GM23338 (cell line): ENCODE measurements around the gene TMEM128.

Experiments used
- CREB1 ChIP-seq: fragments of 250-450 bp; sonication (Bioruptor Pico); IDR thresholded peaks from 2 replicates; pipeline ENCODE4 v1.5.0; 2020; ENCODE audit warnings: low read depth, mild to moderate bottlenecking, moderate library complexity
- EZH2 ChIP-seq: fragments of 200-600 bp; sonication (generic); IDR thresholded peaks from one replicate; pipeline ENCODE4 v1.8.0; 2017; ENCODE audit warnings: antibody characterized with exemption, mild to moderate bottlenecking, low read depth; ENCODE audit not compliant: unreplicated experiment
- EZH2phosphoT487 ChIP-seq: fragments of 200-600 bp; sonication (generic); IDR thresholded peaks from one replicate; pipeline ENCODE4 v1.8.1; 2018; ENCODE audit warnings: antibody characterized with exemption; ENCODE audit not compliant: unreplicated experiment
- JUNB ChIP-seq: IDR thresholded peaks from one replicate; pipeline ENCODE4 v1.6.1; 2016; ENCODE audit warnings: antibody characterized with exemption; ENCODE audit not compliant: unreplicated experiment
- NANOG ChIP-seq: IDR thresholded peaks from 2 replicates; pipeline ENCODE4 v1.6.1; 2016; ENCODE audit warnings: antibody characterized with exemption, borderline replicate concordance
- POLR2AphosphoS5 ChIP-seq: IDR thresholded peaks from 2 replicates; pipeline ENCODE4 v1.6.1; 2016; ENCODE audit warnings: antibody characterized with exemption, low read depth
- STAT1 ChIP-seq: IDR thresholded peaks from one replicate; pipeline ENCODE4 v1.6.1; 2016; ENCODE audit warnings: antibody characterized with exemption; ENCODE audit not compliant: unreplicated experiment
- ZNF331 ChIP-seq: fragments of 250-450 bp; sonication (Bioruptor Pico); IDR thresholded peaks from 2 replicates; pipeline ENCODE4 v1.5.0; 2020; ENCODE audit warnings: low read depth, mild to moderate bottlenecking, moderate library complexity
- TF ChIP-seq, protein P1 (sequence below): IDR thresholded peaks from one replicate; pipeline ENCODE4 v1.6.1; 2018; ENCODE audit warnings: antibody characterized with exemption; ENCODE audit not compliant: unreplicated experiment
- TF ChIP-seq, protein P2 (sequence below), 2 experiments: fragments of 200-600 bp in 1 of 2; sonication (generic) in 1 of 2; conservative IDR thresholded peaks; 2 replicates each; pipeline versions ENCODE4 v1.5.1 to v1.6.1; 2016 to 2017; ENCODE audit warnings: antibody characterized with exemption in 2 of 2, low read depth in 2 of 2, mild to moderate bottlenecking in 2 of 2, moderate library complexity in 1 of 2
- TF ChIP-seq, protein P3 (sequence below): IDR thresholded peaks from 2 replicates; pipeline ENCODE4 v1.6.1; 2016; ENCODE audit warnings: antibody characterized with exemption
- TF ChIP-seq, protein P4 (sequence below): fragments of 250-450 bp; sonication (Bioruptor Pico); IDR thresholded peaks from 2 replicates; pipeline ENCODE4 v1.5.0; 2020; ENCODE audit warnings: mild to moderate bottlenecking, moderate library complexity

DNA sequence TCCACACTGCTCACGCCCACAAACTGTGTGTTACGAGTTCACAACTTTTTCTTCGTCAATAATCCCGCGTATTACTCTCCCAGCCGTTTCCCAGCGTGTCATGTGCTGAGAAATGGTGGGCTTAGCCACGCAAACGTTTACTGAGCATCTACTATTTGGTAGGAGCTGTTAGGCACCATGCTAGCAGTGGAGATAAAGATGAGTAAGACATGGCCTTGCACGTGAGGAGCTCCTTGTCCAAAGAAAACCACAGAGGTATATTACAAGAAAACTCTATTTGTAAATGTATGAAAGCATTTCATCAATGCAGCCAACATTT lies 821 bp upstream of the TMEM128 start:
- TF ChIP-seq, protein P1, sequence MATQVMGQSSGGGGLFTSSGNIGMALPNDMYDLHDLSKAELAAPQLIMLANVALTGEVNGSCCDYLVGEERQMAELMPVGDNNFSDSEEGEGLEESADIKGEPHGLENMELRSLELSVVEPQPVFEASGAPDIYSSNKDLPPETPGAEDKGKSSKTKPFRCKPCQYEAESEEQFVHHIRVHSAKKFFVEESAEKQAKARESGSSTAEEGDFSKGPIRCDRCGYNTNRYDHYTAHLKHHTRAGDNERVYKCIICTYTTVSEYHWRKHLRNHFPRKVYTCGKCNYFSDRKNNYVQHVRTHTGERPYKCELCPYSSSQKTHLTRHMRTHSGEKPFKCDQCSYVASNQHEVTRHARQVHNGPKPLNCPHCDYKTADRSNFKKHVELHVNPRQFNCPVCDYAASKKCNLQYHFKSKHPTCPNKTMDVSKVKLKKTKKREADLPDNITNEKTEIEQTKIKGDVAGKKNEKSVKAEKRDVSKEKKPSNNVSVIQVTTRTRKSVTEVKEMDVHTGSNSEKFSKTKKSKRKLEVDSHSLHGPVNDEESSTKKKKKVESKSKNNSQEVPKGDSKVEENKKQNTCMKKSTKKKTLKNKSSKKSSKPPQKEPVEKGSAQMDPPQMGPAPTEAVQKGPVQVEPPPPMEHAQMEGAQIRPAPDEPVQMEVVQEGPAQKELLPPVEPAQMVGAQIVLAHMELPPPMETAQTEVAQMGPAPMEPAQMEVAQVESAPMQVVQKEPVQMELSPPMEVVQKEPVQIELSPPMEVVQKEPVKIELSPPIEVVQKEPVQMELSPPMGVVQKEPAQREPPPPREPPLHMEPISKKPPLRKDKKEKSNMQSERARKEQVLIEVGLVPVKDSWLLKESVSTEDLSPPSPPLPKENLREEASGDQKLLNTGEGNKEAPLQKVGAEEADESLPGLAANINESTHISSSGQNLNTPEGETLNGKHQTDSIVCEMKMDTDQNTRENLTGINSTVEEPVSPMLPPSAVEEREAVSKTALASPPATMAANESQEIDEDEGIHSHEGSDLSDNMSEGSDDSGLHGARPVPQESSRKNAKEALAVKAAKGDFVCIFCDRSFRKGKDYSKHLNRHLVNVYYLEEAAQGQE = no peak
- TF ChIP-seq EZH2 = no peak
- no peak for TF ChIP-seq POLR2AphosphoS5
- TF ChIP-seq, protein P2, sequence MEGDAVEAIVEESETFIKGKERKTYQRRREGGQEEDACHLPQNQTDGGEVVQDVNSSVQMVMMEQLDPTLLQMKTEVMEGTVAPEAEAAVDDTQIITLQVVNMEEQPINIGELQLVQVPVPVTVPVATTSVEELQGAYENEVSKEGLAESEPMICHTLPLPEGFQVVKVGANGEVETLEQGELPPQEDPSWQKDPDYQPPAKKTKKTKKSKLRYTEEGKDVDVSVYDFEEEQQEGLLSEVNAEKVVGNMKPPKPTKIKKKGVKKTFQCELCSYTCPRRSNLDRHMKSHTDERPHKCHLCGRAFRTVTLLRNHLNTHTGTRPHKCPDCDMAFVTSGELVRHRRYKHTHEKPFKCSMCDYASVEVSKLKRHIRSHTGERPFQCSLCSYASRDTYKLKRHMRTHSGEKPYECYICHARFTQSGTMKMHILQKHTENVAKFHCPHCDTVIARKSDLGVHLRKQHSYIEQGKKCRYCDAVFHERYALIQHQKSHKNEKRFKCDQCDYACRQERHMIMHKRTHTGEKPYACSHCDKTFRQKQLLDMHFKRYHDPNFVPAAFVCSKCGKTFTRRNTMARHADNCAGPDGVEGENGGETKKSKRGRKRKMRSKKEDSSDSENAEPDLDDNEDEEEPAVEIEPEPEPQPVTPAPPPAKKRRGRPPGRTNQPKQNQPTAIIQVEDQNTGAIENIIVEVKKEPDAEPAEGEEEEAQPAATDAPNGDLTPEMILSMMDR (conservative IDR thresholded peaks at IDR 0.05; ENCODE audit: low read depth in 2 of 2) = no peak
- TF ChIP-seq JUNB = no peak
- TF ChIP-seq EZH2phosphoT487 = no peak
- TF ChIP-seq CREB1 (CRISPR knock-in tag) = no peak
- TF ChIP-seq ZNF331 (CRISPR knock-in tag) = no peak
- no peak for TF ChIP-seq STAT1
- TF ChIP-seq, protein P3, sequence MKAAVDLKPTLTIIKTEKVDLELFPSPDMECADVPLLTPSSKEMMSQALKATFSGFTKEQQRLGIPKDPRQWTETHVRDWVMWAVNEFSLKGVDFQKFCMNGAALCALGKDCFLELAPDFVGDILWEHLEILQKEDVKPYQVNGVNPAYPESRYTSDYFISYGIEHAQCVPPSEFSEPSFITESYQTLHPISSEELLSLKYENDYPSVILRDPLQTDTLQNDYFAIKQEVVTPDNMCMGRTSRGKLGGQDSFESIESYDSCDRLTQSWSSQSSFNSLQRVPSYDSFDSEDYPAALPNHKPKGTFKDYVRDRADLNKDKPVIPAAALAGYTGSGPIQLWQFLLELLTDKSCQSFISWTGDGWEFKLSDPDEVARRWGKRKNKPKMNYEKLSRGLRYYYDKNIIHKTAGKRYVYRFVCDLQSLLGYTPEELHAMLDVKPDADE = no peak
- TF ChIP-seq NANOG = no peak
- TF ChIP-seq, protein P4, sequence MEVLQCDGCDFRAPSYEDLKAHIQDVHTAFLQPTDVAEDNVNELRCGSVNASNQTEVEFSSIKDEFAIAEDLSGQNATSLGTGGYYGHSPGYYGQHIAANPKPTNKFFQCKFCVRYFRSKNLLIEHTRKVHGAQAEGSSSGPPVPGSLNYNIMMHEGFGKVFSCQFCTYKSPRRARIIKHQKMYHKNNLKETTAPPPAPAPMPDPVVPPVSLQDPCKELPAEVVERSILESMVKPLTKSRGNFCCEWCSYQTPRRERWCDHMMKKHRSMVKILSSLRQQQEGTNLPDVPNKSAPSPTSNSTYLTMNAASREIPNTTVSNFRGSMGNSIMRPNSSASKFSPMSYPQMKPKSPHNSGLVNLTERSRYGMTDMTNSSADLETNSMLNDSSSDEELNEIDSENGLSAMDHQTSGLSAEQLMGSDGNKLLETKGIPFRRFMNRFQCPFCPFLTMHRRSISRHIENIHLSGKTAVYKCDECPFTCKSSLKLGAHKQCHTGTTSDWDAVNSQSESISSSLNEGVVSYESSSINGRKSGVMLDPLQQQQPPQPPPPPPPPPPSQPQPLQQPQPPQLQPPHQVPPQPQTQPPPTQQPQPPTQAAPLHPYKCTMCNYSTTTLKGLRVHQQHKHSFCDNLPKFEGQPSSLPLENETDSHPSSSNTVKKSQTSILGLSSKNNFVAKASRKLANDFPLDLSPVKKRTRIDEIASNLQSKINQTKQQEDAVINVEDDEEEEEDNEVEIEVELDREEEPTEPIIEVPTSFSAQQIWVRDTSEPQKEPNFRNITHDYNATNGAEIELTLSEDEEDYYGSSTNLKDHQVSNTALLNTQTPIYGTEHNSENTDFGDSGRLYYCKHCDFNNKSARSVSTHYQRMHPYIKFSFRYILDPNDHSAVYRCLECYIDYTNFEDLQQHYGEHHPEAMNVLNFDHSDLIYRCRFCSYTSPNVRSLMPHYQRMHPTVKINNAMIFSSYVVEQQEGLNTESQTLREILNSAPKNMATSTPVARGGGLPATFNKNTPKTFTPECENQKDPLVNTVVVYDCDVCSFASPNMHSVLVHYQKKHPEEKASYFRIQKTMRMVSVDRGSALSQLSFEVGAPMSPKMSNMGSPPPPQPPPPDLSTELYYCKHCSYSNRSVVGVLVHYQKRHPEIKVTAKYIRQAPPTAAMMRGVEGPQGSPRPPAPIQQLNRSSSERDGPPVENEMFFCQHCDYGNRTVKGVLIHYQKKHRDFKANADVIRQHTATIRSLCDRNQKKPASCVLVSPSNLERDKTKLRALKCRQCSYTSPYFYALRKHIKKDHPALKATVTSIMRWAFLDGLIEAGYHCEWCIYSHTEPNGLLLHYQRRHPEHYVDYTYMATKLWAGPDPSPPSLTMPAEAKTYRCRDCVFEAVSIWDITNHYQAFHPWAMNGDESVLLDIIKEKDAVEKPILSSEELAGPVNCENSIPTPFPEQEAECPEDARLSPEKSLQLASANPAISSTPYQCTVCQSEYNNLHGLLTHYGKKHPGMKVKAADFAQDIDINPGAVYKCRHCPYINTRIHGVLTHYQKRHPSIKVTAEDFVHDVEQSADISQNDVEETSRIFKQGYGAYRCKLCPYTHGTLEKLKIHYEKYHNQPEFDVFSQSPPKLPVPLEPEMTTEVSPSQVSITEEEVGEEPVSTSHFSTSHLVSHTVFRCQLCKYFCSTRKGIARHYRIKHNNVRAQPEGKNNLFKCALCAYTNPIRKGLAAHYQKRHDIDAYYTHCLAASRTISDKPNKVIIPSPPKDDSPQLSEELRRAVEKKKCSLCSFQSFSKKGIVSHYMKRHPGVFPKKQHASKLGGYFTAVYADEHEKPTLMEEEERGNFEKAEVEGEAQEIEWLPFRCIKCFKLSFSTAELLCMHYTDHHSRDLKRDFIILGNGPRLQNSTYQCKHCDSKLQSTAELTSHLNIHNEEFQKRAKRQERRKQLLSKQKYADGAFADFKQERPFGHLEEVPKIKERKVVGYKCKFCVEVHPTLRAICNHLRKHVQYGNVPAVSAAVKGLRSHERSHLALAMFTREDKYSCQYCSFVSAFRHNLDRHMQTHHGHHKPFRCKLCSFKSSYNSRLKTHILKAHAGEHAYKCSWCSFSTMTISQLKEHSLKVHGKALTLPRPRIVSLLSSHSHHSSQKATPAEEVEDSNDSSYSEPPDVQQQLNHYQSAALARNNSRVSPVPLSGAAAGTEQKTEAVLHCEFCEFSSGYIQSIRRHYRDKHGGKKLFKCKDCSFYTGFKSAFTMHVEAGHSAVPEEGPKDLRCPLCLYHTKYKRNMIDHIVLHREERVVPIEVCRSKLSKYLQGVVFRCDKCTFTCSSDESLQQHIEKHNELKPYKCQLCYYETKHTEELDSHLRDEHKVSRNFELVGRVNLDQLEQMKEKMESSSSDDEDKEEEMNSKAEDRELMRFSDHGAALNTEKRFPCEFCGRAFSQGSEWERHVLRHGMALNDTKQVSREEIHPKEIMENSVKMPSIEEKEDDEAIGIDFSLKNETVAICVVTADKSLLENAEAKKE = no peak
